K562 (cell line): ENCODE results near the gene KLF13. TPM values are rescaled to one million over a fixed set of nuclear protein-coding genes. Genes with fewer than 3 reads are reported as not detected.

ENCODE experiments used
- ATAC-seq: fragments of 200-7000 bp; cut with Tn5 transposase; 3 replicates; pipeline ENCODE4 v1.9.1; 2020; ENCODE audit warnings: moderate library complexity
- BruUV-seq: library from RNA; stranded (reverse); fragments of 400-500 nt; replicated peaks from 2 replicates; lab custom pipeline; 2021; lab: Mats Ljungman, UMichigan
- CTCF ChIA-PET: fragments of 300-600 bp; formaldehyde crosslinking; extraction: SDS; loops from one replicate; lab custom pipeline; 2021; ENCODE audit warnings: low intra/inter-chr PET ratio; lab: Yijun Ruan, JAX
- POLR2A ChIA-PET: fragments of 300-600, 350-650 bp; sonication (Branson Sonifier 250); formaldehyde crosslinking; extraction: SDS; loops from one replicate; lab custom pipeline; 2021; ENCODE audit warnings: antibody characterized with exemption, inconsistent platforms; lab: Yijun Ruan, JAX
- DNase-seq, 4 experiments: peaks; one replicate each; pipeline versions ENCODE4 v3.0.0 to v3.0.0-alpha.2; 2011 to 2018; ENCODE audit warnings: low spot score in 3 of 4, mixed read lengths in 3 of 4; ENCODE audit errors: extremely low read depth in 1 of 4
- FAIRE-seq: peaks from 2 replicates; lab custom pipeline; 2011; peaks lifted over from hg19 to GRCh38; lab: Jason Lieb, UNC
- H2AFZ ChIP-seq: 2 replicates; pipeline ENCODE4 v1.6.0; 2011; ENCODE audit warnings: low read depth, low read length, control low read depth, inconsistent platforms
- H3K27ac ChIP-seq: fragments of 200-600 bp; 3 replicates; pipeline ENCODE4 v1.8.0; 2011; ENCODE audit warnings: low read depth, mild to moderate bottlenecking, control low read depth, inconsistent platforms, low read length, moderate library complexity, mixed read lengths; ENCODE audit errors: extremely low read depth
- H3K27me3 ChIP-seq, 2 experiments: fragments of 300-600 bp in 1 of 2; 2 replicates in 1 of 2; 3 replicates in 1 of 2; pipeline versions ENCODE4 v1.6.0 to v1.8.0; 2011; ENCODE audit warnings: inconsistent platforms in 2 of 2, low read length in 2 of 2, mild to moderate bottlenecking in 1 of 2, mixed read lengths in 1 of 2, moderate library complexity in 1 of 2; ENCODE audit not compliant: control insufficient read depth in 2 of 2, insufficient read depth in 2 of 2
- H3K36me3 ChIP-seq: fragments of 300-600 bp; 3 replicates; pipeline ENCODE4 v1.8.0; 2011; ENCODE audit warnings: mild to moderate bottlenecking, low read length, inconsistent platforms; ENCODE audit not compliant: control insufficient read depth, insufficient read depth
- H3K4me1 ChIP-seq, 2 experiments: fragments of 200-600 bp in 1 of 2; replicated peaks in 1 of 2; 2 replicates in 1 of 2; 3 replicates in 1 of 2; pipeline versions ENCODE4 v1.5.1 to v1.8.0; 2011; ENCODE audit warnings: inconsistent platforms in 2 of 2, low read length in 2 of 2, mild to moderate bottlenecking in 1 of 2, mixed read lengths in 1 of 2, moderate library complexity in 1 of 2; ENCODE audit not compliant: control insufficient read depth in 2 of 2, insufficient read depth in 2 of 2
- H3K4me2 ChIP-seq: 2 replicates; pipeline ENCODE4 v1.6.1; 2011; ENCODE audit warnings: low read length, control low read depth, inconsistent platforms, mixed read lengths; ENCODE audit not compliant: insufficient read depth
- H3K4me3 ChIP-seq: fragments of 200-600 bp; sonication (generic), shearing (Covaris generic); 2 replicates; pipeline ENCODE4 v1.5.1; 2016; ENCODE audit warnings: control low read depth, inconsistent platforms
- H3K79me2 ChIP-seq: fragments of 200-600 bp; 3 replicates; pipeline ENCODE4 v1.8.0; 2011; ENCODE audit warnings: low read length, inconsistent platforms; ENCODE audit not compliant: control insufficient read depth, insufficient read depth
- H3K9ac ChIP-seq, 2 experiments: 2 replicates each; pipeline versions ENCODE4 v1.6.0 to v1.6.1; 2011; ENCODE audit warnings: low read depth in 2 of 2, low read length in 2 of 2, control low read depth in 1 of 2, inconsistent platforms in 1 of 2, mild to moderate bottlenecking in 1 of 2, mixed read lengths in 1 of 2; ENCODE audit not compliant: insufficient read depth in 1 of 2
- H3K9me1 ChIP-seq: one replicate; pipeline ENCODE4 v1.6.0; 2011; ENCODE audit warnings: inconsistent platforms, mild to moderate bottlenecking, low read length, moderate library complexity; ENCODE audit not compliant: control insufficient read depth, insufficient read depth
- H3K9me3 ChIP-seq: replicated peaks from 2 replicates; pipeline ENCODE4 v1.5.1; 2011; ENCODE audit warnings: low read depth, low read length, inconsistent platforms; ENCODE audit not compliant: control insufficient read depth, insufficient read depth
- H4K20me1 ChIP-seq: replicated peaks from 2 replicates; pipeline ENCODE4 v1.6.1; 2011; ENCODE audit warnings: low read length, inconsistent platforms, mixed read lengths; ENCODE audit not compliant: control insufficient read depth, insufficient read depth
- BACH1 ChIP-seq: fragments of 200-800 bp; sonication (Bioruptor generic); IDR thresholded peaks from 2 replicates; pipeline ENCODE4 v1.6.1; 2016; ENCODE audit warnings: missing genetic modification characterization, missing compliant biosample characterization
- MLLT1 ChIP-seq, 2 experiments: fragments of 450-650 bp; IDR thresholded peaks; 2 replicates each; pipeline ENCODE4 v1.6.1; 2016
- SP1 ChIP-seq: sonication (generic); formaldehyde crosslinking; IDR thresholded peaks from 2 replicates; pipeline ENCODE4 v1.8.1; 2022; ENCODE audit warnings: mild to moderate bottlenecking, missing genetic modification reagents
- TARDBP ChIP-seq: fragments of 450-650 bp; IDR thresholded peaks from 2 replicates; pipeline ENCODE4 v1.6.1; 2016
- ZNF512 ChIP-seq: IDR thresholded peaks from 2 replicates; pipeline ENCODE4 v1.6.1; 2016; ENCODE audit warnings: missing genetic modification characterization, missing compliant biosample characterization
- WGBS: fragments of 100-300 bp; shearing (Covaris generic); methylation state at CpG from one replicate; pipeline ENCODE4 v1.1.6; 2016; ENCODE audit warnings: low coverage, mixed read lengths; ENCODE audit not compliant: insufficient coverage; ENCODE audit errors: missing lambda C conversion rate; 5-methylcytosine and 5-hydroxymethylcytosine counted together
- in situ Hi-C: fragments of 300-500 bp; cut with MboI; formaldehyde crosslinking; loops from 4 replicates; pipeline ENCODE4 v1.15.0; 2018; ENCODE audit warnings: inconsistent platforms, mixed read lengths
- intact Hi-C: fragments of 100-400 bp; cut with micrococcal nuclease; formaldehyde crosslinking; loops from 2 replicates; pipeline ENCODE4 v1.14.2; 2022
- polyA plus RNA-seq, 8 experiments: library from polyadenylated mRNA; depleted of rRNA in 4 of 8; stranded (reverse) in 5 of 8; unstranded in 3 of 8; fragments of >200 nt; fragmentation: Nextera tagmentation in 2 of 8; fragmentation: Illumina TruSeq in 1 of 8; extraction: Ambion mirVana in 2 of 8; extraction: Trizol in 1 of 8; gene quantifications; 2 replicates each; pipeline versions ENCODE4 v1.2.1 to v1.2.3, GENCODE V29; 2011 to 2014; ENCODE audit warnings: inconsistent platforms in 1 of 8, missing spikeins in 1 of 8
- total RNA-seq, 7 experiments: library from RNA; depleted of rRNA in 6 of 7; stranded (reverse); fragments of >200 nt in 6 of 7; fragmentation: Illumina TruSeq in 2 of 7; extraction: Trizol in 2 of 7; gene quantifications; 2 replicates each; pipeline versions ENCODE4 v1.2.1 to v1.2.3, GENCODE V29; 2011 to 2021; ENCODE audit warnings: low replicate concordance in 1 of 7
- TF ChIP-seq, protein P1 (sequence below): fragments of 250-450 bp; sonication (Bioruptor Pico); IDR thresholded peaks from 2 replicates; pipeline ENCODE4 v1.5.0; 2021

KLF13 gene
- total and polyA plus RNA-seq, 9 of the 15 experiments (the other 6 are each of a cell fraction or from before 2014, with no cell fraction given), result 1.8 to 10.5 (median 4.8) TPM

DNA sequence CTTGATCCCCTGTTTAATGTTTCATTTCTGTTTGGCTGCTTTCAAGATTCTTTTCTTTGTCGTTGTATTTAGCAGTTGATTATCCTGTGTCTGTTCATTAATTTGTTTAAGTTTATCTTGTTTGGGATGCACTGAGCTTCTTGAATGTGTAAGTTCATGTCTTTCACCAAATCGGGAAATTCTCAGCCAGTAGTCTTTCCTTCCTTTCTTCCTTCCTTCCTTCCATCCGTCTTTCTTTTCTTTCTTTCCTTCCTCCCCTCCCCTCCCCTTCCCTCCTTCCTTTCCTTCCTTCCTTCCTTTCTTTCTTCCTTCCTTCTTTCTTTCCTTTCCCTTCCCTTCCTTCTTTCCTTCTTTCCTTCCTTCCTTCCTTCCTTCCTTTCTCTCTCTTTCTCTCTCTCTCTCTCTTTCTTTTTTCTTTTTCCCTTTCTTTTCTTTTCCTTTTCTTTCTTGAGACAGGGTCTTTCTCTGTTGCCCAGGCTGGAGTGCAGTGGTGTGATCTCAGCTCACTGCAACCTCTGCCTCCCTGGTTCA, 35.5 kb upstream of the KLF13 start:
- Histone ChIP-seq H3K27ac (no peak overlapping the region), H2AFZ (no peak overlapping the region), H3K27me3 (peaks cover 4 to 9% of the 10 kb centered on the region in 2 experiments; a peak in 3 of 5 replicates), H3K79me2 (no peaks in the 10 kb centered on the region), H3K36me3 (no peaks in the 10 kb centered on the region), H3K9me3 (no peaks in the 10 kb centered on the region), H3K9me1 (no peaks in the 10 kb centered on the region), H3K9ac (no peak overlapping the region), H3K4me1 (no peaks in the 10 kb centered on the region; a peak in 1 of 5 replicates), H4K20me1 (no peaks in the 10 kb centered on the region), H3K4me3 (no peak overlapping the region), H3K4me2 (no peak overlapping the region)
- CTCF ChIA-PET, result no interaction called here
- DNase-seq (no peak), FAIRE-seq (no peak), ATAC-seq (no peak)
- in situ Hi-C loops (no loop called here), intact Hi-C loops (no loop called here)
- 3% methylated on average over 2 of the region's 3 CpGs for WGBS
- no TSS peak for BruUV-seq
- peak; percentile 86 for TF ChIP-seq ZNF512 (tag)
- TF ChIP-seq, protein P1, sequence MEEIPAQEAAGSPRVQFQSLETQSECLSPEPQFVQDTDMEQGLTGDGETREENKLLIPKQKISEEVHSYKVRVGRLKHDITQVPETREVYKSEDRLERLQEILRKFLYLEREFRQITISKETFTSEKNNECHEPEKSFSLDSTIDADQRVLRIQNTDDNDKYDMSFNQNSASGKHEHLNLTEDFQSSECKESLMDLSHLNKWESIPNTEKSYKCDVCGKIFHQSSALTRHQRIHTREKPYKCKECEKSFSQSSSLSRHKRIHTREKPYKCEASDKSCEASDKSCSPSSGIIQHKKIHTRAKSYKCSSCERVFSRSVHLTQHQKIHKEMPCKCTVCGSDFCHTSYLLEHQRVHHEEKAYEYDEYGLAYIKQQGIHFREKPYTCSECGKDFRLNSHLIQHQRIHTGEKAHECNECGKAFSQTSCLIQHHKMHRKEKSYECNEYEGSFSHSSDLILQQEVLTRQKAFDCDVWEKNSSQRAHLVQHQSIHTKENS, result no peak
- no peak for TF ChIP-seq MLLT1 (IDR thresholded peaks at IDR 0.05)
- no peak for TF ChIP-seq BACH1
- TF ChIP-seq SP1, result no peak
- TF ChIP-seq TARDBP, result no peak
- POLR2A ChIA-PET, result no interaction called here
